SK-N-SH (cell line): ENCODE data around the gene COBLL1. TPM values are rescaled to one million over a fixed set of nuclear protein-coding genes. Genes with fewer than 3 reads are reported as not detected.

Experiments
- CTCF ChIA-PET: fragments of 300-600, 350-600 bp; formaldehyde crosslinking; extraction: SDS; loops from one replicate; lab custom pipeline; 2021; lab: Yijun Ruan, JAX
- POLR2A ChIA-PET: fragments of 350-600 bp; sonication (Branson Sonifier 250); formaldehyde crosslinking; extraction: SDS; loops from one replicate; lab custom pipeline; 2020; ENCODE audit warnings: antibody characterized with exemption, inconsistent platforms; lab: Yijun Ruan, JAX
- DNase-seq: peaks from one replicate; pipeline ENCODE4 v3.0.0; 2012
- H2AFZ ChIP-seq: fragments of 200-600 bp; sonication (generic); 2 replicates; pipeline ENCODE4 v1.8.1; 2016; ENCODE audit warnings: antibody characterized with exemption, mild to moderate bottlenecking, low read depth
- H3F3A ChIP-seq: fragments of 200-600 bp; sonication (generic); replicated peaks from 2 replicates; pipeline ENCODE3; 2016; ENCODE audit warnings: antibody characterized with exemption, mild to moderate bottlenecking; ENCODE audit not compliant: insufficient read depth
- H3K27ac ChIP-seq, 2 experiments: fragments of 200-500 bp in 1 of 2; fragments of 200-600 bp in 1 of 2; sonication (Bioruptor generic) in 1 of 2; sonication (generic), shearing (Covaris generic) in 1 of 2; 2 replicates each; pipeline versions ENCODE4 v1.5.1 to v1.6.1; 2014 to 2016; ENCODE audit warnings: low read depth in 2 of 2, inconsistent platforms in 1 of 2, low read length in 1 of 2, mild to moderate bottlenecking in 1 of 2, mixed read lengths in 1 of 2
- H3K27me3 ChIP-seq: fragments of 200-600 bp; sonication (generic), shearing (Covaris generic); 2 replicates; pipeline ENCODE4 v1.6.1; 2016; ENCODE audit warnings: mixed run types; ENCODE audit not compliant: insufficient read depth
- H3K36me3 ChIP-seq, 2 experiments: fragments of 200-500 bp in 1 of 2; fragments of 200-600 bp in 1 of 2; sonication (Bioruptor generic) in 1 of 2; sonication (generic) in 1 of 2; replicated peaks in 1 of 2; 2 replicates each; pipeline versions ENCODE3 to v1.5.1; 2014 to 2016; ENCODE audit warnings: low read length in 1 of 2, mild to moderate bottlenecking in 1 of 2; ENCODE audit not compliant: insufficient read depth in 2 of 2, control insufficient read depth in 1 of 2
- H3K4me1 ChIP-seq, 2 experiments: fragments of 200-500 bp in 1 of 2; fragments of 200-600 bp in 1 of 2; sonication (Bioruptor generic) in 1 of 2; sonication (generic), shearing (Covaris generic) in 1 of 2; 2 replicates each; pipeline versions ENCODE4 v1.5.1 to v1.6.1; 2014 to 2016; ENCODE audit warnings: low read depth in 1 of 2, low read length in 1 of 2, mixed run types in 1 of 2; ENCODE audit not compliant: insufficient read depth in 2 of 2, control insufficient read depth in 1 of 2
- H3K4me2 ChIP-seq: fragments of 200-600 bp; sonication (generic), shearing (Covaris generic); 2 replicates; pipeline ENCODE4 v1.6.1; 2017; ENCODE audit warnings: mixed run types
- H3K4me3 ChIP-seq, 2 experiments: fragments of 200-500 bp in 1 of 2; fragments of 200-600 bp in 1 of 2; sonication (Bioruptor generic) in 1 of 2; sonication (generic), shearing (Covaris generic) in 1 of 2; 2 replicates each; pipeline versions ENCODE4 v1.5.1 to v1.8.1; 2014 to 2016; ENCODE audit warnings: low read depth in 2 of 2, inconsistent platforms in 1 of 2, low read length in 1 of 2, mild to moderate bottlenecking in 1 of 2, mixed read lengths in 1 of 2, moderate library complexity in 1 of 2
- H3K79me2 ChIP-seq: fragments of 200-600 bp; sonication (generic); 2 replicates; pipeline ENCODE4 v1.8.1; 2017; ENCODE audit warnings: mild to moderate bottlenecking; ENCODE audit not compliant: insufficient read depth
- H3K9ac ChIP-seq: fragments of 200-600 bp; sonication (generic); 2 replicates; pipeline ENCODE4 v1.6.1; 2017; ENCODE audit warnings: mixed run types
- H3K9me2 ChIP-seq: fragments of 200-600 bp; sonication (generic); 2 replicates; pipeline ENCODE4 v1.6.1; 2017; ENCODE audit warnings: mixed run types
- H3K9me3 ChIP-seq: fragments of 200-600 bp; sonication (generic); 2 replicates; pipeline ENCODE4 v1.6.1; 2017; ENCODE audit warnings: mixed run types, mild to moderate bottlenecking, moderate library complexity
- H4K20me1 ChIP-seq: fragments of 200-600 bp; sonication (generic); 2 replicates; pipeline ENCODE4 v1.6.1; 2017; ENCODE audit warnings: mild to moderate bottlenecking, mixed run types; ENCODE audit not compliant: insufficient read depth
- CTCF ChIP-seq: fragments of 200-600 bp; sonication (generic); IDR thresholded peaks from 2 replicates; pipeline ENCODE4 v1.6.1; 2017; ENCODE audit warnings: antibody characterized with exemption, mild to moderate bottlenecking, moderate library complexity
- EZH2phosphoT487 ChIP-seq: fragments of 200-600 bp; sonication (generic); IDR thresholded peaks from 2 replicates; pipeline ENCODE4 v1.6.1; 2017; ENCODE audit warnings: low read depth, mixed run types, mild to moderate bottlenecking, antibody characterized with exemption, moderate library complexity, borderline replicate concordance
- GABPA ChIP-seq: IDR thresholded peaks from 2 replicates; pipeline ENCODE4 v1.4.0; 2012; ENCODE audit warnings: low read depth, mild to moderate bottlenecking
- JUND ChIP-seq: IDR thresholded peaks from 2 replicates; pipeline ENCODE4 v1.4.0; 2012
- MEF2A ChIP-seq: IDR thresholded peaks from 2 replicates; pipeline ENCODE4 v1.4.0; 2012; ENCODE audit warnings: low read depth, borderline replicate concordance
- POLR2AphosphoS5 ChIP-seq: IDR thresholded peaks from 2 replicates; pipeline ENCODE4 v1.6.1; 2012; ENCODE audit warnings: low read depth, low read length
- RAD21 ChIP-seq: IDR thresholded peaks from 2 replicates; pipeline ENCODE4 v1.6.1; 2012; ENCODE audit warnings: mild to moderate bottlenecking, low read length
- RCOR1 ChIP-seq: fragments of 150-350 bp; IDR thresholded peaks from 2 replicates; pipeline ENCODE4 v1.6.1; 2017; ENCODE audit warnings: antibody characterized with exemption, low read length
- RFX5 ChIP-seq: IDR thresholded peaks from 2 replicates; pipeline ENCODE4 v1.6.1; 2012; ENCODE audit warnings: mild to moderate bottlenecking, improper control_type of control experiment, low read length
- SMC3 ChIP-seq: IDR thresholded peaks from 2 replicates; pipeline ENCODE4 v1.6.1; 2012; ENCODE audit warnings: low read depth, low read length, improper control_type of control experiment
- ZBTB33 ChIP-seq: IDR thresholded peaks from 2 replicates; pipeline ENCODE4 v1.4.0; 2012; ENCODE audit warnings: low read depth, borderline replicate concordance
- whole genome bisulfite sequencing: methylation state at CpG from one replicate; pipeline ENCODE4 v1.1.6; 2017; ENCODE audit warnings: low lambda C conversion rate; 5-methylcytosine and 5-hydroxymethylcytosine counted together
- polyA plus RNA-seq, 3 experiments: library from polyadenylated mRNA; depleted of rRNA; stranded (reverse); fragments of >200 nt; gene quantifications; 2 replicates each; pipeline ENCODE4 v1.2.3, GENCODE V29; 2012

The COBLL1 gene
- polyA plus RNA-seq, 1 of the 3 experiments (the other 2 are of a cell fraction): 3.1 TPM

GRCh38 chr2:164739966-164740365 lies 101.7 kb downstream of the COBLL1 start (continued):
- TF ChIP-seq ZBTB33 (no peak), POLR2AphosphoS5 (no peak), JUND (peak; percentile 85), MEF2A (peak; percentile 91)

GRCh38 chr2:164737612-164738081 lies 104.0 kb downstream of the COBLL1 start:
- ChIA-PET POLR2A (interaction anchor here (0.6 kb wide), 1 partner anchor 466 kb away, joined by 3 read pairs; the partner anchor contains the start of gene SCN3A), CTCF (interaction anchor here (0.6 to 4.0 kb wide), 36 partner anchors 8 to 279 kb away, joined by 3 to 24 read pairs (median 4); partner anchors contain the start of gene COBLL1)
- no peaks in the 10 kb centered on the region for H3K9me3 ChIP-seq
- H3K27ac ChIP-seq: no peak overlapping the region
- no peak overlapping the region for H3K9ac ChIP-seq
- 1% methylated on average over 9 of the region's 9 CpGs for WGBS
- no peak overlapping the region for H3K4me2 ChIP-seq
- H3K27me3 ChIP-seq: no peaks in the 10 kb centered on the region
- TF ChIP-seq RAD21 (peak; percentile 92), GABPA (no peak), SMC3 (peak; percentile 78), EZH2phosphoT487 (no peak), RFX5 (peak; percentile 18; the same call in 1 of the 2 replicates), CTCF (peak; percentile 85), RCOR1 (0 out of 2 replicates have a peak, but pooled peaks have one; percentile 21)
- no peak overlapping the region for H2AFZ ChIP-seq
- no peaks in the 10 kb centered on the region for H4K20me1 ChIP-seq
- no peaks in the 10 kb centered on the region for H3K9me2 ChIP-seq
- H3F3A ChIP-seq: peaks cover 4% of the 10 kb centered on the region
- no peaks in the 10 kb centered on the region for H3K79me2 ChIP-seq
- peaks cover 0 to 3% of the 10 kb centered on the region in 2 experiments for H3K36me3 ChIP-seq
- no peak overlapping the region; a peak in 1 of 4 replicates for H3K4me3 ChIP-seq
- DNase-seq: peak; percentile 57
- H3K4me1 ChIP-seq: peaks cover 2 to 5% of the 10 kb centered on the region in 2 experiments; a peak in 2 of 4 replicates
